ENCODE data around the gene USP38.

USP38 gene

DNA sequence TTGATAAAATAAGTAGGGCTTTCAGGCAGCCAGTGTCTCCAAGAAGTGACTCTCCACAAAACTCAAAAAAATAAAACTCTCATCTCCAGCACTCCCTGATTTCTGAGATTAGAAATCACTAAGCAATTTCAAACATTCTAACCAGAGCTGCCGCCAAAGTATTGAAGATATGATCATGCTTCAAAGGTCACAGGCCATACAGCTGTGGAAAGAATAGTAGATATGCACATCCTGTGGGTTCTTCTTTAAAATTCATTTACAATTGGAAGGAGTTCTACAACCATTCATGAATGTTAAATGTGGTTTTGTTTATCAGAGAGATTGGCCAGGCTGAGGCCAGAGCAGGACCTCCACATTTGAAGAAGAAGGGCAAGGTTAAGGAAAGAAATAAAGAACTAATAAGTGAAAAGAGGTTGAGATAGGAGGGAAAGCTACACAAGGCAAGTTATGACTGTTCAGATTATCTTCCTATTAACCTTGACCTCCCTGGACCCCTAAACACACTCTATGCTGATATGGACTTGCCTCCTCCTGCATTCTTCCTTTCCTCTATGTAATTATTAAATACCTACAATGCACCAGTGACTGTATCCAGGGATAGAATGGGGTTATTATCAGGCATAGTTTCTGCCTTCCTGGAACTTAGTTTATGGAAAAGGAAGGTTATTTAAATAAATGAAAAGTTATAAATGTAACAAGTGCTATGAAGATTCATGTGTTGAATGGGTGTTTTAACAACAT lies 56.4 kb downstream of the USP38 start:
- no peak overlapping the region for H3K27ac ChIP-seq
- no peak for TF ChIP-seq CTCF (conservative IDR thresholded peaks at IDR 0.05)

DNA sequence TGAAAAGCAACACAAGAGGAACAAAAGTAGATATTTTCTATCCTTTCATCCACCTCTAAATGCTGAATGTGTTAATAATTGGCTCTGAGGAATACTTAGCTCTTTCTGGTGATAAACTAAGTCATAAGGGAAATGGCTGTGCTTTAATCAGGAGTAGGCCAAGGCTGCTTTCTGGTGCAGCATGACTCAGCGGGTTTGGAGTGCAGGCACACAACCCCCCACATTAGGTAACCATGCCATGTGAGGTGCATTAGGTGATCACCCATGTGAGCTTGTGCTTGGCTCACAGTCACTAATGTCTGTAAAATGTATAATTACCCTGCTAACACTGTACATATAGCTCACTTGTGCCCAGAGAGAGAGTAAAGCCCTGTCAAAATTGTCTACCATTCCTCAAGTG lies 57.2 kb downstream of the USP38 start:
- H3K27ac ChIP-seq: no peak overlapping the region

DNA sequence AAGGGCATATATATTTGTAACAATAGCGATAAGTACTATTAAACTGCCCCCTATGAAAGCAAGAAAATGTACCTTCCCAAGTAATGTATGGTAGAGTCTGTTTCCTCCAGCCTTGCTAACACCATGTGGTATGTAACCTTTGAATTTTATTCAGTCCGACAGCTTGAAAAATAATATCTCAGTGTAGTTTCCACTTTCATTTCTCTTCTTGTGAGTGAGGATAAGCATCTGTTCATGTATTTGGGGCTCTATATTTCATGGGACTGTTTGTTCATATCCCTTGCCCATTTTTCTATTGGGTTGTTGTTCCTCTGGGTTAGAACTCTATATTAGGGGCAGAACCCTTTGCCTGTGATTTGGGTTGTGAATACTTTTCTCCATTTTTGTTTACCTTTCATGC lies 58.3 kb downstream of the USP38 start:
- TF ChIP-seq CTCF (conservative IDR thresholded peaks at IDR 0.05): no peak
- no peak overlapping the region for H3K27ac ChIP-seq

More for the DNA sequence above, 57.2 kb downstream of the USP38 start:
- no peak for TF ChIP-seq CTCF (conservative IDR thresholded peaks at IDR 0.05)

DNA sequence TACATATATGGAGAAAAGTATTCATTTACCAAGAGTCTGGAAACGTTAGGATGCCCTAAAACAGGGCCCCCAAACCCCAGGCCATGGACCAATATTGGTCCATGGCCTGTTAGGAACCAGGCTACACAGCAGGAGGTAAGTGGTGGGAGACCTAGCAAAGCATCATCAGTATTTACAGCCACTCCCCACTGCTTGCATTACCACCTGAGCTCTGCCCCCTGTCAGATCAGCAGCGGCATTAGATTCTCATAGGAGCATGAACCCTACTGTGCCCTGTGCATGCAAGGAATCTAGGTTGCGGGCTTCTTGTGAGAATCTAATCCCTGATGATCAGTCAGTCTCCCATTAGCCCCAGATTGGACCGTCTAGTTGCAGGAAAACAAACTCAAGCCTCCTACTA lies 62.3 kb downstream of the USP38 start:
- no peak for TF ChIP-seq CTCF (conservative IDR thresholded peaks at IDR 0.05)
- H3K27ac ChIP-seq: no peak overlapping the region

GRCh38 chr4:143247866-143248265 lies 63.1 kb downstream of the USP38 start:
- no peak overlapping the region for H3K27ac ChIP-seq
- no peak for TF ChIP-seq CTCF (conservative IDR thresholded peaks at IDR 0.05)

DNA sequence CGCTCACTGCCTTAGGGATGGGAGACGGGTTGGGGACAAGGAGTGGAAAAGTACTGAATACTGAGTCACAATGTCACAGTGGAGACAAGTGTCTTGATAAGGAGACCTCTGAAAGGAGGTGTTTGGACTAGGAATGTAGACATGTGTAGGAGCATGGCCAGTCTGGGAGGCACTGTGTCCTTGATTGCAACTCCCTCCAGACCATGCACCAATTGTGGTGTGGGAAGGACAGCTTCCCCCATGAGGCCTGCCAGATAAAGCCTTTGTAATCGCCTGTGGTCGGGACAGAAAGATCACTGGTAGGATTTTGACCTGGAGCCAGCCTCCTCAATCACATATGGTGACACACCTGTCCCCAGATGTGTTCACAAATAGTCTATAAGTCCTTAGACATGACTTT lies 64.1 kb downstream of the USP38 start:
- no peak for TF ChIP-seq CTCF (conservative IDR thresholded peaks at IDR 0.05)
- H3K27ac ChIP-seq: no peak overlapping the region

DNA sequence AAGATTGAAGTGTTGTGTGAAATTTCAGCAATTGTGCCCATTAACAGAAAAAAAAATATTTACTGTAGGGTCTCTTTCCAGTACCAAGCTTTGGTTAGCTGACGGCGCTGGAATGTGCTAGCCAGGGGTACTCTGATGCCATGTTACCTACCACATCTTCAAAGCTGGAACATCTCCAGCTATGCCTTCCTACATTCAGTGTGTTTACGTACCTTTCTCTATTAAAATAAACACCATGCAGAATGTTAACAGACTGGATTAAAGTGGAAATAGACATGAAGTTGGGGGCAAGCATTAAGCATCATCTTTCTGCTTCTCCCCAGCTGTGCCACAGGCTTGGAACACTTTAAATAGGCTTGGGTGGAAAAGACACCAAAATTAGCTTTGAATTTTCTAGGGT lies 65.9 kb downstream of the USP38 start:
- H3K27ac ChIP-seq: peak overlapping the region; percentile 18; the same call in 1 of the 2 replicates
- TF ChIP-seq CTCF (conservative IDR thresholded peaks at IDR 0.05): no peak

Data from VCaP (cell line).